Stimulated activated CD4-positive, alpha-beta T cell treated with anti-CD3 and anti-CD28 coated beads, TNF-alpha, amount 100 ng/mL, for 1 hour (primary cell): ENCODE results near the gene TMEM72.

Experiments
- DNase-seq, 3 donors: peaks; one replicate each; pipeline ENCODE4 v3.0.0-alpha.2; 2020; ENCODE audit warnings: low read depth in 3 of 3, low spot score in 1 of 3

TMEM72 gene

DNA sequence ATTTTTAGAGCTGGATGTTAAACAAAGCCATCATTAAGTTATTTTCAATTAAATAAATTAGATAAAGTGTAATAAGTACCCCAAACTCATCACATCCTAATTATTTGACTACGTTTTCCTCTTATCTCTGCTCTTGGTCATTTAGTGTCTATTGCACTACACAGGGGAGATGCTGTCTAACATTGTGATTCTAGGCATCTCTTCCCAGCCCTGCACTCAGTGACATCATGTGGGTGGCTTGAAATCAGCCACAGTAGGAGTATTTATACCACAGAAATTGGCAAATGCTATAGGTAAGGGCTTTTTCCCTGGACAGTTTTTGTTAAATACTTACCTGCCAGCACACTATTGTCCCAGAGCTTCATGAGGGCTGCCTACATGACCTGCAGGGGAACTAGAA is 21.3 kb upstream of the TMEM72 start:
- DNase-seq: no peak

DNA sequence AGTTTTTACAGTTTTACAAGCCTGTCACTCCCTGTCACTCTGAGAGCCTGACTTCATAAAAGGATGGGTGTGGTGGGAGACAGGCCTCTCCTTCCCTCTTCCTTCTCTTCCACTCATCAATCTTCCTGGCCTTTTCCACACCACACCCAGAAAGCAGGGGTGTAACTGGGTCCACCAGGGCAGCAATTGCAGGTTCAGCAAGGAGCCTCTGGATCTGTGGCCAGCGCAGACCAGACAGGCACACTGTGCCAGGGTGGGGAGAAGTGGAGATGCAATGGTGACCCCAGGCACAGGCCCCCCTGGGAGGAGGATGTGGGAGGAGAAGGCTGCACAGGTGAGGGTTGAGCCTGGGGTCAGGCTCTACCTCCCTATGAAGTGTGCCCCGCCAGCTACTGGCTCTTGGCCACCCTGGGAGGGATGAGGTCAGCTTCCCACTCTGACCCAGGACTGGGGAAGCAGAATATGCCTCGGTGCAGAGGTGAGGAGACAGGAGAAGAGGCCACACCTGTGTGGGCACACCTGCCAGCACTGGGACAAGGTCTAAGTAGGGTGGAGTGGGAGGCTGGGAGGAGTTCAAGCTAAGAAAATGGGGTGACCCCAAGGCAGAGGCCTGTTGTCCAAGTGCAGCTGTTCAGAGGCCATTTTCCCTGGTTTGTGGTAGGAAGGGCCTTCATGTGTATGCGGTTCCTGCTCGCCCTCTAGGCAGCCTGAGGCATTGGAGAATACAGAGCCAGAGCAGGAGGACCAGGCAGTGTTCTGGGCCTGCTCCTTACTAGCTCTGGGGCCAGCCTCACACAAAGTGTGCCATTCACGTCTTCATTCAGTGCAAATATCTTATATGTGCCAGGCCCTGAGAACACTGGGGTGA is 20.2 kb upstream of the TMEM72 start:
- no peak for DNase-seq

DNA sequence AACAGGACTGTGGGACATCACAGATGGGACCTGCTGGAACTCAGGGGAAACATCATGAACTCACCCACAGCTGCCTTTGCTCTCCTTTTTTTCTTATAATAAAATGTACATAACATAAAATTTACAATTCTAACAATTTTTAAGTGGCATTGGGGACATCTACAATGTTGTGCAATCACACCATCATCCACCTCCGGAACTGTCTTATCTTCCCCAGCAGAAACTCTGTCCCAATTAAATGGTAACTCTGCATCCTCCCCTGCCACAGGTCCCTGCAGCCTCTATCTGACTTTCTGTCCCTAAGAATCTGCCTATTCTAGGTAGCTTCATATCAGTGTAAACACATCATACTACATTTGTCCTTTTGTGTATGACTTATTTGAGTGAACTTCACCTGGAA is 19.4 kb upstream of the TMEM72 start:
- no peak for DNase-seq

DNA sequence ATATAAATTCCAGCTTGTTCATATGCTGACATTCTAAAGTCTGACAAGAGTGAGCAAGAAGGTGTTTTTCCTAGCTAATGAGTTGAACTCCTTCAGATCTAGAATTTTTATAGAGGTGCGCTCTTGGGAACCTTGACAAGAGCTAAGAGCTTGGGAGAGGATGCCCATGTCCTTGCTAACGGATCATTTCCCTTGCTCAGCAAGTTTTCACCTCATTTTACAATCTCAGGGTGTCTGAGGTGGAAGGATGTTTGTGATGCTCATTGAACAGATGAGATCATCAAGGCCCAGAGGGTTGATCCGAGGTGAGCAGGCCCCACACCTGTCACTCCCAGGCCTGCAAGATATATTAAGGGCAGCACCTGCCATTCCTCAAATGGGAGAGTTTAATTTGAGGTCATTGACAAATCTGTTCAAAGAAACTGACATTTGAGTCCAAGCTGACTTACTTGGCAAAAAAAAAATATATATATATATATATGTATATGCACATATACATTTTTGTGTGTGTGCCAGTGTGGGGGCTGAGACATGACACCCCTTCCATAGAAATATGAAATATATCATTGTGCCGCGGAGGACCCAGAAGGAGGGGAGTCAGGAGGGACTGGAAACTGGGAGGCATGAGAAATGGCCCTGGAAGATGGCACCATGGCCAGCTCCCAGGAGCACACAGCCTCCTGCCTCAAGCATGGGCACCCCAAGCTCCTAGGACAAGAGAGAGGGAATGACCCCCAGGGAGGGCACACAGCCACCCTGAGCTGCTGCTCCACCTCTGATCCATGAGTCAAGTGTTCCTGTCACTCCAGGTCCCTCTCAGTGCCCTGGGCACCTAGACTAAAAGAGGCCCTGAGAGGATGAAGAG is 17.3 kb upstream of the TMEM72 start:
- no peak for DNase-seq

DNA sequence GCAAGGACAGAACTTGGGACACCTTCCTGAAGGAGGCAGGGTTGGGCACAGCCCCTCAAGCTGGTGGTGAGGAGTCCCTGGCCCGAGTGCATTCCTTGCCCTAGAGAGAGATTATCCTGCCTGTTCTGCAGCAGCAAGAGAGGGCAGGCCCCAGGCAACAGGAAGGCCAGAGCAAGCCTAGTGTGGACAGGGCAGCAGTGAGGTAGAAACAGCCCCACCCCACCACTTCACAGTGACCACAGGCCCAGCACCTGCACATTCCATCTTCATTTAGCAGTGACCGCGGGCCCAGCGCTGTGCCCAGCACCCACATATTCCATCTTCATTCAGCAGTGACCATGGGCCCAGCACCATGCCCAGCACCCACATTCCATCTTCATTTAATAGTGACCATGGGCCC is 16.4 kb upstream of the TMEM72 start:
- no peak for DNase-seq

DNA sequence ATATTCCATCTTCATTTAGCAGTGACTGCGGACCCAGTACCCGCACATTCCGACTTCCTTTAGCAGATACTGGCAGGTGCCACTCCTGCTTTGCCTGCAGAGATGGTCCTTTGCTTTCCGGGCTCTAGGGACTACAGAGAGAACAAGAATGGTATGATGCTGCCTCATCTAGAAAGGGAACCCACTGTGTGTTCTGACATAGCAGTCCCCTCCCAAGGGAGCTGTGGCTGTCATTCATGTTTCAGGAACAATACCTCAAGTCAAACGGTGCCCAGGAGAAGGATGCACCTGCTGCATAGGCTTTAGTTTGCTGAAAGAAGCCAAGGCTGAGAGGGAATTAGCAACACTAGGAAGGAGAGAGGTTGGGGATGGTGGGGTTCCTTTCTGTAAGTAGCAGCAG is 15.9 kb upstream of the TMEM72 start:
- no peak for DNase-seq

DNA sequence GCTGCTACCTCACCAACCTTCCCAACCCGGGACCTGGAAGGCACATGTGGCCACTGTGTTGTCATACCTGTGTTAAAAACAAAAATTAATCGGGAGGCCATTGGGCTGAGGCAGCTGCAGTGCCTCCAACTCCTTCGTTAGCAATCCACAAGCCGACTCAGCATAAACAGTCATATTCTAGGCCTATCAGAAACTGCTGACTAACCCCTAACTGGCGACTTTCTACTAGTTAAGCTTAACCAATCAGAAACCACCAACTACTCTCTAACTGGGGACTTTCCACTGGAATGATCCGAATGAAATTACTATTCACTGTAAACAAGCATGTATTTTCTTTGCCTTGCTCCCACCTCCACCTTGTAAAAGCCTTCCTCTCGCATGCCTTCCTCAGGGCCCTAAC is 14.1 kb upstream of the TMEM72 start:
- no peak for DNase-seq

DNA sequence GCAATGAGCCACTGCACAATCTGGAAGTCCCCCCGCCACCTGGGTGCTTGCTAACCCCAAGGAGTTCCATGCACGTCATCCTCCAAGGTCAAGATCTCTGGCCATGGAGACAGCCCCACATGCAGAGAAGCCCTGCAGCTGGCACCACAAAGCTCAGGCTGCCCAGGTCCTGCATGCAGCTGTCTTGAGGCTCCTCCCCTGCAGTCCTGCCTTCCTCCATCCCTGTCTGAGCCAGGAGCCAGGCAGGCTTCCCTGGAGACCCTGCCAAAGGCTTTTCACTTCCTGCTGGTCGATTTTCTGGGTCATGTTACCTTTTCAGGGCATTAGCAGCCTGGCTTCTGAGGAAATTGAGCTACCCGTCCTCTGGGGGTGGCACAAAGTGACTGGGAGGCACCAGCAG is 12.5 kb upstream of the TMEM72 start:
- no peak for DNase-seq

DNA sequence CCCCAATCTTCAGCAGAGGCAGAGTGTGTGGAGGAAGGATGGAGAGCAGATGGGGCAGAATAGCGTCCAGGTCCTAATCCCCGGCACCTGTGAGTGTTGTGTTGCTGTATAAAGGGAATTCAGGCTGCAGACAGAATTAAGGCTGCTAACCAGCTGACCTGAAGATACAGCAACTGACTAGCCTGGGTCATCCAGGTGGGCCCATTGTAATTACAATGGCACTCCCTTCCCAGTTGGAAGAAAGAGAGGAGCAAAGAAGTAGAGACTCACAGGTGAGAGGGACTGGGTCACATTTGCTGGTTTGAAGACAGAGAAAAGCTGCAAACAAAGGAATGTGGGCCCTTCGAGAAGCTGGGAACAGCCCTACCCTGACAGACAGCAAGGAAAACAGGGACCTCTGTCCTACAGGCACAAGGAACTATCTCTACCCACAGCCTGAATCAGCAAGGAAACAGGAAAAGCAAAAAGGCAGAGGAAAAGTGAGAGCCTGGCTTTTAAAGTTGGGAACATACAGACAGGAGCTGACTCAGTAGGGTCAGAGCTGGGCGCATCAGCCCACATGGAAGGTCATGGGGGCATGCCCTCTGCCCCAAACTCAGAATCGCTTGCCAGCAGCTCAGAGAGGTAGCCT is 11.6 kb upstream of the TMEM72 start:
- DNase-seq: no peak

DNA sequence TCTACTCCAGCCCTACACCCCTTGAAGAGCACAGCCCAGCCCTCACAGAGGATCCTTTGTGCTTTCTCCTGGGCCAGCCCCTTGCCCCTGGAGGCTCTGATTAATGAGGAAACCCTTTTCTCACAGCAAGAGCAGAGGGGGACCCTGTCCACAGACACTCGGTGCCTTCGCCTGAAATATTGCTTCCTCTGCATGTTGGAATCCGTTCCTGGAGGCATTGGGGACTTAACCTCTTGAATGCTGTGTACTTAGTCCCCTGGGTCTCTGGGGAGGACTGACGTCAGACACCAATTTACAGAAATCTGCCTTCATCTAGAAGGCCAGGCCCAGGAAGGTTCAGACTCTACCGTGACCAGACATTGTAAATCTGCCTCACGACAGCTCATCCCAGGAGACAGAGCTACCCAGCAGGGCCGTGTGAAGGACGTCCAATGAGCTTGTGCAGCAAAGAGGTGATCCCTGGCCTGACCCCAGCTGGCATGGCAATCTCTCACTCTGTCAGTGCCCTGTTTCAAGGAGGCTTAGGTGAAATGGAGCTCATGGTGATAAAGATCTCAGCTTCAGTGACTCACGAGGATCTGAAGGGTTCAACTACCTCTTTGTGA is 8.1 kb upstream of the TMEM72 start:
- DNase-seq: no peak

DNA sequence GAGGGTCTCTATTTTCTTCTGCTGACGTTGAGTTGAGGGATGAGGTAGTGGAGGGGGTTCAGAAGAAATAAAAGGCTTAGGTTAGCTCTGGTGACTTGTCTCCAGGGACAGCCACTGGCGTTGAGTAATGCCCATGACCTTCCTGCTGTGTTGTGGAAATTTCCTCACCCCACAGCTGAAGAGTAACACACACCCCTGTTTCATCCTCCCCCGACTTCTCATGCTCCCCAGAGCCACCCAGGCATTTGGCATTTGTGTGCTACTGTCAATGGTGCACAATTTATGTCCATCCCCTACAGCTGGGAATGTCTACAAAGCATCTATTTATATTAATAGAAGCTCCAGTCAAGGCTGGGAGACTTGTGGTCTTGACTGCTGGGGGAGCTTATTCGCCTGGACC is 4.7 kb upstream of the TMEM72 start:
- no peak for DNase-seq

DNA sequence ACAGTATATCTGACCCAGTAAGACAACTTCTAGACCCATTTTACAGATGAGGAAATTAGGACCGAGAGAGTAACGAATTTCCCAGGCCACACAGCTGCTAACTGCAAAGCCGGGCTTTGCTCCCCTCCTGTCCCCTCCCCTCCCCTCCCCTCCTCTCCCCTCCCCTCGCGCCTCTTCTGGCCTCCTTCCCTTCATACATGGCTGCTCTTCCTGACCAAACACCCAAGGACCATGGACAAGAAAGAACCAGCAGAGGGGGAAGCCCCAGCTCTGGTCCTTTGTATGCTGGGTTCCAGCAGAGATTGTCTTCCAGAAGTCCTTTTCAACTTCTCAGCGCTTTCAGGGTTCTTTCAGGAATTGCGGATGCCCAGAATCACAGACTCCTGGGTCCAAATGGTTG is 3.6 kb upstream of the TMEM72 start:
- DNase-seq: no peak

DNA sequence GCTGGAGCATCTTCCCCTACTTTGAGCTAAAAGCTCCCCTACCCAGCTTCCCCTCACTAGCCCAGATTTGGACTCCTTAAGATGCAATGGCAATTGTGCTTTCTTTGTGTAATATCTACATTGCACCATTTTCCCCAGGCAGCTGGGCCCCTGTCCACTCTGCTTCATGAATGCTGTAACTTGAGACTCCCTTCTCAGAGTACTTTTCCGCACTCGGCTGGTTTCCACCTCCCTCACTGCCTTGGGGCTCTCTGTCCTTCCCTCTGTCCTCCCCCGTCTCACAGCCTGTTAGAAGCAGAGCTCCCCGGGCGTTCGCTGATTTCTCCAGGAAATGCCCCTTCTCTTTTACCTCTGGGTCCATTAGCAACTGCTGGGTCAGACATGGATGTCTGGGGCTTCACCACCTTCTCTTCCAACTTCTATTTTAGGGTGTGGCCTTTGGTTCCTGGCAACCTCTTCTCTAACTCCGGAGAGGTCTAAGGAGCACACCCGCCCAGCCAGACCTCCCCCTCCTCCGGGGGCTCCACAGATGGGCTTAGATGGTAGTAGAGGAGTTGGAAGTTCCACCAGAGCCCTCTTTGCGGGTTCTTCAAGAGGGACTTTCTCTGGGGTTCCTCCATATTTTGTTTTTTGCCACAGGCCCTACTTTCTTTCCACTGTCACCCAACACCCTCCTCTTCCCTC is 2.9 kb upstream of the TMEM72 start:
- DNase-seq: no peak

DNA sequence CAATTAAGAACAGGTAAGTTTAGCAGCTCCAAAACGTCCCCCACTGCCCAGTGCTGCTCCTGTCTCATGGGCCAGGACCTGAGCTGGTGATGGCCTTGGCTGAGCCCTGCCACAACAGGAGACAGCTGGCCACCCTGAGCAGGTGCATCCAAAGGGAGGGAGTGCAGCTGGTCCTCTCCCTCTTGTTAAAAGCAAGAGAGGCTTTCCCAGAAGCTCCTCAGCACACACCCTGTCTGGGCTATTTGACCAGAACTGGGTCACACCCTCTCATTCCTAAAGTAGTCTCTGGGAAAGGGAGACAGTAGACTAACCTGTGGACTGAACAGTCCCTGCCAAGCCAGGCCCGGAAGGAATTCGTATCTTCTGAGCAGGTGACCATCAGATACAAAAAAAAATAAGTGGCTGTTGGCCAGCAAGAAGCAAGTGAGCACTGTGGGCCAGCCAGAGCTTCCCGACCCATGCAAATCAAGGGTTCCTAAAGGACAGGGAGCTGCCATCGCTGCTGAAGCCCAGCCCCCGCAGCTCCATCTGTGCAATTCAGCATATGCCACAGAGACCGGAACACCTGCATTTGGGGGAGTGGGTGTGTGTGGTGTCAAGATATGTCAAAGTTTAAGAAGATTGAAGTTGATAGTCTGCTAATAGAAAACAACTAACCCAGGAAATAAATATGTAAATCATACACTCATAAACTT is 2.1 kb upstream of the TMEM72 start:
- no peak for DNase-seq

DNA sequence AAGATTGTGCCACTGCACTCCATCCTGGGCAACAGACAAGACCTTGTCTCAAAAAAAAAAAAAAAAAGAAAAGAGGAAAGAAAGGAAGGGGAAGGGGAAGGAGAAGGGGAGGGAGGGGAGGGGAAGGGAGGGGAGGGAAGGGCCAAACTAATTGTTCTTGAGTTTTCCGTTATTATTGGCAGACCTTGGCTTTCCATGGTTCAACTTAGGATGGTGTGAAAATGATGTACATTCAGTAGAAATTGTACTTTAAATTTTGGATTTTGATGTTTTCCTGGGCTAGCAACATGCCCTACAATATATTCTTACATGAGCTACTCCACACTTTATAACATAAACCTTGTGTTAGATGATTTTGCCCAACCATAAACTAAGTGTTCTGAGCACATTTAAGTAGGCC is 1.2 kb upstream of the TMEM72 start:
- DNase-seq: no peak

DNA sequence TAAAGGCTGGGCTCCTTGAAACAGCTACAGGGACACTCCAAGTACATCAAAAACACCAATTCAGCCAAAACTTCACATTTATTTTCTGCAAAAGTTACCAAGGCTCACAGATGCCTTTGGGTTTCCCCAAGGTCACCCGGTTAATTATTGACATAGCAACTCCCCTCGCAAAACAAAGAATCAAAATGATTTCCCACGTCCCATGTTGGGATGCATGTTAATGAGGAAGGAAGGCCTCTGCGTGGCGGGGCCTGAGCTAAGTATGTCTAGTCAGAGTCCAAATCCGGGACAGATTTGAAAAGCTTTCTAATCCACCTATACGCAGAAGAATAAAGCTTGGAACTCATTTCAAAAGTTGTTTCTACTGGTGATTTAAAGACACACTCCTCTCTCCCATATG is 535 bp upstream of the TMEM72 start:
- no peak for DNase-seq

DNA sequence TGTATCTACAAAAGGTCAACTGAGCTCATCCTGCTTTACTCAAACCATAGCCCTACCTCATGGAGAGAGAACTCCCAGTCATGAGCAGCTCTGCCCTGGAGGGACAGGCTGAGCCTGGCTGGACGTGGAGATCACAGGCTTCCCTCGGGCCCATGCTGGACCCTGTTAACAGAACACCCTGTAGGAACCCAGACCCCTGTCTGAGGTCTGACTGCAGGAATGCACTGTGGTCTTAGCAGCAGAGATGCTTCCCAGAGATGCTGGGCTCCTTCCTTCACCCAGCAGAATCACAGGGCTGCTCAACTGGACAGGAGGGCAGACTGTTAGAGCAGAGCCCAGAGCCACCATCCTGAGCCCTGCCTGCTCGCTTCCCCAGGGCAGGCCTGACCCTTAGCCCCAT is 814 bp downstream of the TMEM72 start:
- no peak for DNase-seq

DNA sequence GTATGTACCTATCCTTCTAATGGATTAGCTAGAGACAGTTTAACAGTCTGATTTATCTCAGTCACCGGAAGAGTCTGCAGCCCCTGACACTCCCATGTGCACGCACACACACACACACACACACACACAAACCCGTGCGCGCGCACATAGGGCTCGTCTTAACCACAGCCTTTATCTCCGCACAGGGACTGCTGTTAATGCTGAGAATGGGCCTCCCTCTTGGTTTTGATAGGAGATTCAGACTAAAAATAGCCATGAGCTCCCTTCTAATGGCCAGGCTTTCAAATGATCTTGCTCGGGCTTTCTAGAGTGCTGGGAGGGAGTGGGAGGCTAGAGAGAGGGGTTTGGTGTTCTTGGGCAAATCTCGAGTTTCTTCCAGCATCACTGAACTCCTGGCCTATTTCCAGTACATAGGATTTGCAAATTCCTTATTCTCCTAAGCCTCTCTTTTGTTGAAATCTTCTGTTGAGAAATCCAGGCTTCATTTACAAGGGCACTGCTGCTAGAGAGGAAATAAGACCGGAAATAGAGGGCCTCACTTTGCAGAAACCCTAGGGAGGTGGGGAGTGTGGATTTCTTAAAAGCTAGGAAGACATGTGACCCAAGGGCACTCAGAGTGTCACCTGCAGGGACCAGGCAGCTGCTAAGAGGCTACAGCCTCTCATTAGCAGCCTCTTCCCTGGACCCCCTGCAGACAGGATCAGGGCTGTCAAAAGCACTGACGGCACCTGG is 2.4 kb downstream of the TMEM72 start:
- no peak for DNase-seq

DNA sequence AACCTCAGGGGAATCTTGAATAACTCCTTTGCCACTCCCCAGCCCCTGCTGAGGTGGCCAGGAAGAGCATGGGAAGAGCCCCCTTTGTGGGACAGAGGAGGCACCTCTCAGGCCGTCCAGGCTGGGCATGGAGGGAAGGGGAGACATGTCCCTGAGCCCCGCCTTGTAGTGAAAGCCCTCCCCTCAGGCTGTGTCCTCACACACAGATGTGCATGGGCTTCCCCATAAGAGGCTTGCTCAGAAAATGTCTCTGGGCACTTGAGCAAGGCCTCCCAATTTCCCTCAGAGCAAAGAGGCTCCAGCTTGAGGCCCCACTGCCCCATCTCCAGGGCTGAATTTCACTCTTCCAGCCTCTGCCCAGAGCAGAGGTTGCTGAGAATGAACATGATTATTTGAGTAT is 3.8 kb downstream of the TMEM72 start:
- no peak for DNase-seq

DNA sequence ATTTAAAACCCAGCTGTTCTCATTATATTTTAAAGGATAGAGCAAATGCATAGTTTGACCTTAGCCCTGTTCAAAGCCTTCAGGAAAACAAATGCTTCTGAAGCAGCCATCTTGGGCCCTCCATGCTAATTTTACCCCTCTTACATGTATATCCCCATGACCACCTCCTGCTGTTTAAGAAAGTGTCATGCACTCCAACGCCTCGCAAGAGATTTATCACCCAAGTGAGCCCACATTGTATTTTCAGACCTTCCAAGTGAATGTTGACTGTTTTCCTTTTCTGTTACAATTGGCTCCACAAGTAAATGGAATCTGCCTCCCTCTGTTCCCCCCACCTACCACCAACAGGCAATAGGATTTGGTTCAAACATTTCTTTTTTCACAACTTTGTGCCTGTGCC is 5.3 kb downstream of the TMEM72 start:
- no peak for DNase-seq
